GM19467 (cell line): Measurements from ENCODE around the gene CTNNA3.
"Not testable (repeated sequence)": the region's sequence is repeated elsewhere in the genome, so short reads cannot be mapped to it uniquely, and the experiment has no call there.

Experiments
- ATAC-seq: cut with Tn5 transposase; IDR thresholded peaks from one replicate; pipeline ENCODE4 v1.9.1; 2021; ENCODE audit warnings: mild to moderate bottlenecking, moderate library complexity; ENCODE audit not compliant: unreplicated experiment

Gene CTNNA3

GRCh38 chr10:67603701-67604100 is 92.3 kb downstream of the CTNNA3 start:
- no peak for ATAC-seq

- ATAC-seq: no peak
These were observed 92.9 kb downstream of the CTNNA3 start for GRCh38 chr10:67603086-67603485.

- no peak for ATAC-seq
These were observed 93.6 kb downstream of the CTNNA3 start for GRCh38 chr10:67602268-67602950.

GRCh38 chr10:67599597-67599996 is 96.4 kb downstream of the CTNNA3 start:
- no peak for ATAC-seq

GRCh38 chr10:67596641-67597040 is 99.4 kb downstream of the CTNNA3 start:
- no peak for ATAC-seq

GRCh38 chr10:67587771-67588170 is 108.2 kb downstream of the CTNNA3 start:
- ATAC-seq: no peak

- no peak for ATAC-seq
These were observed 120.5 kb downstream of the CTNNA3 start for GRCh38 chr10:67575532-67575931.

- ATAC-seq: no peak
These were observed 122.5 kb downstream of the CTNNA3 start for GRCh38 chr10:67573484-67573883.

- no peak for ATAC-seq
These were observed 124.5 kb downstream of the CTNNA3 start for GRCh38 chr10:67571503-67571902.

GRCh38 chr10:67558311-67558710 is 137.7 kb downstream of the CTNNA3 start:
- not testable (repeated sequence) for ATAC-seq

- ATAC-seq: no peak
These were observed 142.7 kb downstream of the CTNNA3 start for GRCh38 chr10:67553254-67553653.

- no peak for ATAC-seq
These were observed 145.1 kb downstream of the CTNNA3 start for GRCh38 chr10:67550838-67551402.

- ATAC-seq: no peak
These were observed 145.9 kb downstream of the CTNNA3 start for GRCh38 chr10:67550046-67550445.

GRCh38 chr10:67549390-67549789 is 146.6 kb downstream of the CTNNA3 start:
- no peak for ATAC-seq

- no peak for ATAC-seq
These were observed 154.6 kb downstream of the CTNNA3 start for GRCh38 chr10:67541411-67541810.

GRCh38 chr10:67539312-67539711 is 156.7 kb downstream of the CTNNA3 start:
- no peak for ATAC-seq

GRCh38 chr10:67537906-67538305 is 158.1 kb downstream of the CTNNA3 start:
- ATAC-seq: no peak

- no peak for ATAC-seq
These were observed 162.6 kb downstream of the CTNNA3 start for GRCh38 chr10:67533376-67533775.

GRCh38 chr10:67530990-67531389 is 165.0 kb downstream of the CTNNA3 start:
- ATAC-seq: not testable (repeated sequence)

- no peak for ATAC-seq
These were observed 168.6 kb downstream of the CTNNA3 start for GRCh38 chr10:67527351-67527750.

- ATAC-seq: no peak
These were observed 174.4 kb downstream of the CTNNA3 start for GRCh38 chr10:67521546-67521945.

GRCh38 chr10:67520924-67521520 is 175.0 kb downstream of the CTNNA3 start:
- peak; percentile 76 for ATAC-seq
